K562 (cell line): ENCODE measurements around the gene RCC1. TPM values are rescaled to one million over a fixed set of nuclear protein-coding genes. Genes with fewer than 3 reads are reported as not detected.

Source experiments
- CHD2 ChIP-seq: IDR thresholded peaks from 2 replicates; pipeline ENCODE4 v1.6.1; 2011; ENCODE audit warnings: low read depth, low read length
- ETS2 ChIP-seq: IDR thresholded peaks from 2 replicates; pipeline ENCODE4 v1.6.1; 2016; ENCODE audit warnings: borderline replicate concordance, missing genetic modification characterization, mild to moderate bottlenecking, moderate library complexity, missing compliant biosample characterization; ENCODE audit not compliant: poor library complexity, severe bottlenecking
- KAT2B ChIP-seq: IDR thresholded peaks from one replicate; pipeline ENCODE4 v1.6.1; 2012; ENCODE audit warnings: low read depth, mild to moderate bottlenecking, control low read depth, inconsistent platforms, low read length, moderate library complexity
- MCM5 ChIP-seq: fragments of 450-650 bp; IDR thresholded peaks from 2 replicates; pipeline ENCODE4 v1.6.1; 2016; ENCODE audit warnings: low read depth
- THAP7 ChIP-seq: fragments of 250-450 bp; sonication (Bioruptor Pico); IDR thresholded peaks from 2 replicates; pipeline ENCODE4 v1.5.0; 2021
- ZBTB7A ChIP-seq: IDR thresholded peaks from 2 replicates; pipeline ENCODE4 v1.6.1; 2011; ENCODE audit warnings: low read depth, mild to moderate bottlenecking, low read length, moderate library complexity, borderline replicate concordance; ENCODE audit not compliant: control insufficient read depth
- ZNF764 ChIP-seq: fragments of 250-450 bp; sonication (Bioruptor Pico); IDR thresholded peaks from 2 replicates; pipeline ENCODE4 v1.4.0; 2020; ENCODE audit warnings: low read depth, mild to moderate bottlenecking, moderate library complexity
- polyA plus RNA-seq, 8 experiments: library from polyadenylated mRNA; depleted of rRNA in 4 of 8; stranded (reverse) in 5 of 8; unstranded in 3 of 8; fragments of >200 nt; fragmentation: Nextera tagmentation in 2 of 8; fragmentation: Illumina TruSeq in 1 of 8; extraction: Ambion mirVana in 2 of 8; extraction: Trizol in 1 of 8; gene quantifications; 2 replicates each; pipeline versions ENCODE4 v1.2.1 to v1.2.3, GENCODE V29; 2011 to 2014; ENCODE audit warnings: inconsistent platforms in 1 of 8, missing spikeins in 1 of 8
- total RNA-seq, 7 experiments: library from RNA; depleted of rRNA in 6 of 7; stranded (reverse); fragments of >200 nt in 6 of 7; fragmentation: Illumina TruSeq in 2 of 7; extraction: Trizol in 2 of 7; gene quantifications; 2 replicates each; pipeline versions ENCODE4 v1.2.1 to v1.2.3, GENCODE V29; 2011 to 2021; ENCODE audit warnings: low replicate concordance in 1 of 7
- TF ChIP-seq, protein P1 (sequence below), 2 experiments: fragments of 450-650 bp; formaldehyde crosslinking in 1 of 2; IDR thresholded peaks; 2 replicates each; pipeline versions ENCODE4 v1.4.0 to v1.6.1; 2014 to 2020; ENCODE audit warnings: mild to moderate bottlenecking in 2 of 2, borderline replicate concordance in 1 of 2, low read depth in 1 of 2
- TF ChIP-seq, protein P2 (sequence below), 2 experiments: fragments of 450-650 bp; IDR thresholded peaks; 2 replicates each; pipeline ENCODE4 v1.6.1; 2016; ENCODE audit warnings: mild to moderate bottlenecking in 2 of 2, borderline replicate concordance in 1 of 2, low read depth in 1 of 2, moderate library complexity in 1 of 2

Gene RCC1
- total and polyA plus RNA-seq, 9 of the 15 experiments (the other 6 are each of a cell fraction or from before 2014, with no cell fraction given), result 16.4 to 202 (median 107) TPM

DNA sequence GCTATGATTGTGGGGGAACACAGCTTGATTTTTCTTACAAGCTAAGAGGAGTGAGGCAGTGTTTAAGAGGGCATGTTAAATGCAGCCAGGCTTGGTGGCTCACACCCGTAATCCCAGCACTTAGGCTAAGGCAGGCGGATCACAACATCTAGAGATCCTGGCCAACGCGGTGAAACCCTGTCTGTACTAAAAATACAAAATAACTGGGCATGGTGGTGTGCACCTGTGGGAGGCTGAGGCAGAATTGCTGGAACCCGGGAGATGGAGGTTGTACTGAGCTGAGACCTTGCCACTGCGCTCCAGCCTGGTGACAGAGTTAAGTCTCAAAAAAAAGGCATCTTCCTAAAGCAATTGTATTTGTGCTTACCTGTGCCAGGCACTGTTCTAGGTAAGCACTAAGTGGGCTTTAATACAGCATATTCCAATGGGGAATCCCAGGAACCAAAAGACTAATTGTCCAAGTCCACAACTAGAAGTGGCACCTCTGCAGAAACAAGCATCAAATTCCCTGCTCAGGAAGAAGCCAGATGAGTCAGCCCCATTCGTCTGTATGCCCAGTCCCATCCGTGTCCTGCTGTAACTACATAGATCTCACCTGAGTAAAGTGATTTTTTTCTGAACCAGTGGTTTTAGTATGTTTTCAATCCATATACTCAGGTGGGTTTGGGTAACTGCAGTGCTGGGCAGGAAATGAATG is 4.6 kb downstream of the RCC1 start (continued):
- TF ChIP-seq ZBTB7A (no peak), MCM5 (no peak), KAT2B (no peak), ETS2 (tag) (no peak), THAP7 (CRISPR knock-in tag) (peak; percentile 74; the same call in 1 of the 2 replicates), ZNF764 (CRISPR knock-in tag) (no peak; the same call in 1 of the 2 replicates), CHD2 (peak; percentile 65)
- TF ChIP-seq, protein P1, sequence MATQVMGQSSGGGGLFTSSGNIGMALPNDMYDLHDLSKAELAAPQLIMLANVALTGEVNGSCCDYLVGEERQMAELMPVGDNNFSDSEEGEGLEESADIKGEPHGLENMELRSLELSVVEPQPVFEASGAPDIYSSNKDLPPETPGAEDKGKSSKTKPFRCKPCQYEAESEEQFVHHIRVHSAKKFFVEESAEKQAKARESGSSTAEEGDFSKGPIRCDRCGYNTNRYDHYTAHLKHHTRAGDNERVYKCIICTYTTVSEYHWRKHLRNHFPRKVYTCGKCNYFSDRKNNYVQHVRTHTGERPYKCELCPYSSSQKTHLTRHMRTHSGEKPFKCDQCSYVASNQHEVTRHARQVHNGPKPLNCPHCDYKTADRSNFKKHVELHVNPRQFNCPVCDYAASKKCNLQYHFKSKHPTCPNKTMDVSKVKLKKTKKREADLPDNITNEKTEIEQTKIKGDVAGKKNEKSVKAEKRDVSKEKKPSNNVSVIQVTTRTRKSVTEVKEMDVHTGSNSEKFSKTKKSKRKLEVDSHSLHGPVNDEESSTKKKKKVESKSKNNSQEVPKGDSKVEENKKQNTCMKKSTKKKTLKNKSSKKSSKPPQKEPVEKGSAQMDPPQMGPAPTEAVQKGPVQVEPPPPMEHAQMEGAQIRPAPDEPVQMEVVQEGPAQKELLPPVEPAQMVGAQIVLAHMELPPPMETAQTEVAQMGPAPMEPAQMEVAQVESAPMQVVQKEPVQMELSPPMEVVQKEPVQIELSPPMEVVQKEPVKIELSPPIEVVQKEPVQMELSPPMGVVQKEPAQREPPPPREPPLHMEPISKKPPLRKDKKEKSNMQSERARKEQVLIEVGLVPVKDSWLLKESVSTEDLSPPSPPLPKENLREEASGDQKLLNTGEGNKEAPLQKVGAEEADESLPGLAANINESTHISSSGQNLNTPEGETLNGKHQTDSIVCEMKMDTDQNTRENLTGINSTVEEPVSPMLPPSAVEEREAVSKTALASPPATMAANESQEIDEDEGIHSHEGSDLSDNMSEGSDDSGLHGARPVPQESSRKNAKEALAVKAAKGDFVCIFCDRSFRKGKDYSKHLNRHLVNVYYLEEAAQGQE (IDR thresholded peaks at IDR 0.05; ENCODE audit: borderline replicate concordance), result no peak
- TF ChIP-seq, protein P1 (CRISPR knock-in tag; IDR thresholded peaks at IDR 0.05; ENCODE audit: low read depth), result peak; percentile 85
- TF ChIP-seq, protein P2, sequence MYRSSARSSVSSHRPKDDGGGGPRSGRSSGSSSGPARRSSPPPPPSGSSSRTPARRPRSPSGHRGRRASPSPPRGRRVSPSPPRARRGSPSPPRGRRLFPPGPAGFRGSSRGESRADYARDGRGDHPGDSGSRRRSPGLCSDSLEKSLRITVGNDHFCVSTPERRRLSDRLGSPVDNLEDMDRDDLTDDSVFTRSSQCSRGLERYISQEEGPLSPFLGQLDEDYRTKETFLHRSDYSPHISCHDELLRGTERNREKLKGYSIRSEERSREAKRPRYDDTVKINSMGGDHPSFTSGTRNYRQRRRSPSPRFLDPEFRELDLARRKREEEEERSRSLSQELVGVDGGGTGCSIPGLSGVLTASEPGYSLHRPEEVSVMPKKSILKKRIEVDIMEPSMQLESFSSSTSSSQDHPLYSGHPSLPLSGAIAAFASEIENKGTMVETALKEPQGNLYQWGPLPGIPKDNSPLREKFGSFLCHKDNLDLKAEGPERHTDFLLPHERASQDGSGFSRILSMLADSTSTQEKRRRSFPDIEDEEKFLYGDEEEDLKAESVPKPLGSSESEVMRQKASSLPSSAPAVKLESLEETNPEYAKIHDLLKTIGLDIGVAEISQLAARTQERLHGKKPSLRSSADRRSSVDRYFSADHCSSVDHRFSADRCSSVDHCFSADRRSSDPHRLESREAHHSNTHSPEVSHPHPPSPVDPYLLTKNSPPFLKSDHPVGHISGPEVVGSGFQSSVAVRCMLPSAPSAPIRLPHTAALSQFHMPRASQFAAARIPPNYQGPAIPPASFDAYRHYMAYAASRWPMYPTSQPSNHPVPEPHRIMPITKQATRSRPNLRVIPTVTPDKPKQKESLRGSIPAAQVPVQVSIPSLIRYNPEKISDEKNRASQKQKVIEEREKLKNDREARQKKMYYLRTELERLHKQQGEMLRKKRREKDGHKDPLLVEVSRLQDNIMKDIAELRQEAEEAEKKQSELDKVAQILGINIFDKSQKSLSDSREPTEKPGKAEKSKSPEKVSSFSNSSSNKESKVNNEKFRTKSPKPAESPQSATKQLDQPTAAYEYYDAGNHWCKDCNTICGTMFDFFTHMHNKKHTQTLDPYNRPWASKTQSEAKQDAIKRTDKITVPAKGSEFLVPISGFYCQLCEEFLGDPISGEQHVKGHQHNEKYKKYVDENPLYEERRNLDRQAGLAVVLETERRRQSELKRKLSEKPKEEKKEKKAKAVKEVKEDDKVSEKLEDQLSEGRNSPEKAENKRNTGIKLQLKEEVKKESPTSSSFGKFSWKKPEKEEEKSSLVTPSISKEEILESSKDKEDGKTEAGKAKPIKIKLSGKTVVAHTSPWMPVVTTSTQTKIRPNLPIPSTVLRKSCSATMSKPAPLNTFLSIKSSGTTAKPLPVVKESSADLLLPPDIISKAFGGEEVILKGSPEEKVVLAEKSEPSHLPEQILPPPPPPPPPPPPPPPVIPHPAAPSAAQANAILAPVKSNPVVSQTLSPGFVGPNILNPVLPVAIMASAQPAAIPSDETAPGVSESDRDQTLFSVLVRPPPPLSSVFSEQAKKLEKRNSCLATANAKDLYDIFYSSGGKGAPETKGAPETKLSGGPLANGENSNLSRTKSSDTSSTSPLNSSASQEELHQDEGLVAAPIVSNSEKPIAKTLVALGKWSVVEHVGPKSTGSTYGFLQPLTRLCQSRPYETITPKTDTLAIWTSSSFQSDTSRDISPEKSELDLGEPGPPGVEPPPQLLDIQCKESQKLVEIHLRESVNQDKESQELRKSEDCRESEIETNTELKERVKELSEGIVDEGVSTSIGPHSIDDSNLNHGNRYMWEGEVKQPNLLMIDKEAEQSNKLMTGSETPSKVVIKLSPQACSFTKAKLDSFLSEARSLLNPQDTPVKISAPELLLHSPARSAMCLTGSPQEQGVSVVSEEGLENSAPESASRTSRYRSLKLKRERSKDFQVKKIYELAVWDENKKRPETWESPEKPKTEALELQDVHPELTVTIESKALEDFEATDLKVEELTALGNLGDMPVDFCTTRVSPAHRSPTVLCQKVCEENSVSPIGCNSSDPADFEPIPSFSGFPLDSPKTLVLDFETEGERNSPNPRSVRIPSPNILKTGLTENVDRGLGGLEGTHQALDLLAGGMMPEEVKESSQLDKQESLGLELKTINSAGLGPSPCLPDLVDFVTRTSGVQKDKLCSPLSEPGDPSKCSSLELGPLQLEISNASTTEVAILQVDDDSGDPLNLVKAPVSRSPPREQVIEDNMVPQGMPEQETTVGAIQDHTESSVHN (IDR thresholded peaks at IDR 0.05; ENCODE audit: borderline replicate concordance in 1 of 2, low read depth in 1 of 2), result no peak
